ENCODE measurements around the gene GALNT7. TPM values are rescaled to one million over a fixed set of nuclear protein-coding genes. Genes with fewer than 3 reads are reported as not detected.

GALNT7 gene
- total and polyA plus RNA-seq, 2 of the 13 experiments (the other 11 are each of a cell fraction or from before 2014, with no cell fraction given) = 0.08 to 0.13 TPM

- TF ChIP-seq THAP8 (CRISPR knock-in tag; IDR thresholded peaks at IDR 0.05; ENCODE audit: borderline replicate concordance) (no peak), ZBTB21 (CRISPR knock-in tag; IDR thresholded peaks at IDR 0.05) (no peak; the same call in 1 of the 2 replicates), ZBTB42 (CRISPR knock-in tag; IDR thresholded peaks at IDR 0.05) (no peak), NKX3-1 (CRISPR knock-in tag; IDR thresholded peaks at IDR 0.05) (no peak), BHLHE40 (IDR thresholded peaks at IDR 0.05; ENCODE audit: low read length) (no peak), PCBP2 (optimal IDR thresholded peaks at IDR 0.05; ENCODE audit: low read depth, low read length, poor library complexity, severe bottlenecking) (no peak), MAFG (CRISPR knock-in tag; IDR thresholded peaks at IDR 0.05) (no peak), ZNF501 (CRISPR knock-in tag; IDR thresholded peaks at IDR 0.05) (0 out of 2 replicates have a peak, but pooled peaks have one; percentile 59), ZNF557 (CRISPR knock-in tag; IDR thresholded peaks at IDR 0.05) (no peak), ZNF281 (CRISPR knock-in tag; IDR thresholded peaks at IDR 0.05; ENCODE audit: borderline replicate concordance) (no peak), ZNF749 (CRISPR knock-in tag; IDR thresholded peaks at IDR 0.05; ENCODE audit: borderline replicate concordance) (0 out of 2 replicates have a peak, but pooled peaks have one; percentile 46), NCOA5 (CRISPR knock-in tag; IDR thresholded peaks at IDR 0.05) (no peak), ZNF614 (CRISPR knock-in tag; IDR thresholded peaks at IDR 0.05; ENCODE audit: borderline replicate concordance) (peak; percentile 68; the same call in 1 of the 2 replicates), KDM5A (IDR thresholded peaks at IDR 0.05; ENCODE audit: borderline replicate concordance, low read length) (no peak), ZSCAN25 (CRISPR knock-in tag; IDR thresholded peaks at IDR 0.05) (no peak), DZIP1 (CRISPR knock-in tag; IDR thresholded peaks at IDR 0.05) (no peak), ZNF746 (CRISPR knock-in tag; IDR thresholded peaks at IDR 0.05) (no peak), WIZ (CRISPR knock-in tag; IDR thresholded peaks at IDR 0.05) (no peak), ZNF850 (CRISPR knock-in tag; conservative IDR thresholded peaks at IDR 0.05) (no peak), GFI1 (CRISPR knock-in tag; IDR thresholded peaks at IDR 0.05; ENCODE audit: borderline replicate concordance) (no peak), MAFF (IDR thresholded peaks at IDR 0.05; ENCODE audit: low read depth, low read length) (no peak), SOX13 (IDR thresholded peaks at IDR 0.05) (no peak), SOX13 (CRISPR knock-in tag; conservative IDR thresholded peaks at IDR 0.05 in 1 of 2, IDR thresholded peaks at IDR 0.05 in 1 of 2) (peak in 1 of 2 experiments; percentile 37; a peak in 1 of 4 replicates), ARNT (IDR thresholded peaks at IDR 0.05) (no peak), HMG20A (CRISPR knock-in tag; IDR thresholded peaks at IDR 0.05; ENCODE audit: borderline replicate concordance) (no peak), ZNF326 (CRISPR knock-in tag; IDR thresholded peaks at IDR 0.05; ENCODE audit: borderline replicate concordance) (no peak)
Measured at GRCh38 chr4:173370477-173371291, 202.1 kb downstream of the GALNT7 start, which contains the start of gene SAP30 (continued).

Data from HepG2 (cell line).